22Rv1 (cell line): ENCODE measurements around the gene VWA8.

ENCODE experiments used
- ZFX ChIP-seq: fragments of 450-650 bp; IDR thresholded peaks from 2 replicates; pipeline ENCODE4 v1.6.1; 2017; ENCODE audit warnings: antibody characterized with exemption, borderline replicate concordance
- TF ChIP-seq, protein P1 (sequence below): fragments of 450-650 bp; IDR thresholded peaks from 2 replicates; pipeline ENCODE4 v1.5.1; 2017; ENCODE audit warnings: mild to moderate bottlenecking

DNA sequence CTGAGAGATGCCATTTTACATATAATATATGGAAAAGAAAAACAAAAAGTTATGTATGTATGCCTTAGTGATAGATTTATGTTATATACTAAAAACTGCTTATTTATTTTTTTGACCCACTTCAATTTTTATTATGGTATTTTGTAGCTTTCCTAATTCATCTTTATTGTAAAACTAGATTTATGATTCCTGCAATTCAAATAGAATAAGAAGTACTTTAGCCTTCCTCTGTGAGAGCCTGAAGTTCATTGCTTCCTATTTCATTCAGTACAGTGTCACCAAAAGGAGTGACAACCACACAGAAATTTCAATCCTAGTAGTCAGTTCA lies 345.4 kb downstream of the VWA8 start:
- TF ChIP-seq, protein P1, sequence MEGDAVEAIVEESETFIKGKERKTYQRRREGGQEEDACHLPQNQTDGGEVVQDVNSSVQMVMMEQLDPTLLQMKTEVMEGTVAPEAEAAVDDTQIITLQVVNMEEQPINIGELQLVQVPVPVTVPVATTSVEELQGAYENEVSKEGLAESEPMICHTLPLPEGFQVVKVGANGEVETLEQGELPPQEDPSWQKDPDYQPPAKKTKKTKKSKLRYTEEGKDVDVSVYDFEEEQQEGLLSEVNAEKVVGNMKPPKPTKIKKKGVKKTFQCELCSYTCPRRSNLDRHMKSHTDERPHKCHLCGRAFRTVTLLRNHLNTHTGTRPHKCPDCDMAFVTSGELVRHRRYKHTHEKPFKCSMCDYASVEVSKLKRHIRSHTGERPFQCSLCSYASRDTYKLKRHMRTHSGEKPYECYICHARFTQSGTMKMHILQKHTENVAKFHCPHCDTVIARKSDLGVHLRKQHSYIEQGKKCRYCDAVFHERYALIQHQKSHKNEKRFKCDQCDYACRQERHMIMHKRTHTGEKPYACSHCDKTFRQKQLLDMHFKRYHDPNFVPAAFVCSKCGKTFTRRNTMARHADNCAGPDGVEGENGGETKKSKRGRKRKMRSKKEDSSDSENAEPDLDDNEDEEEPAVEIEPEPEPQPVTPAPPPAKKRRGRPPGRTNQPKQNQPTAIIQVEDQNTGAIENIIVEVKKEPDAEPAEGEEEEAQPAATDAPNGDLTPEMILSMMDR = no peak
- no peak for TF ChIP-seq ZFX
